GM21423 (cell line): ENCODE measurements around the gene KAT6B.
"Not testable (repeated sequence)": the region's sequence is repeated elsewhere in the genome, so short reads cannot be mapped to it uniquely, and the experiment has no call there.

Experiments used
- ATAC-seq: cut with Tn5 transposase; IDR thresholded peaks from one replicate; pipeline ENCODE4 v1.9.1; 2021; ENCODE audit warnings: mild to moderate bottlenecking, moderate library complexity; ENCODE audit not compliant: unreplicated experiment

Gene KAT6B

GRCh38 chr10:75030371-75030770 is 204.0 kb downstream of the KAT6B start:
- no peak for ATAC-seq

GRCh38 chr10:75032119-75032518 is 205.7 kb downstream of the KAT6B start:
- no peak for ATAC-seq

GRCh38 chr10:75032813-75033212 is 206.4 kb downstream of the KAT6B start:
- ATAC-seq, result no peak

- no peak for ATAC-seq
These were observed 207.2 kb downstream of the KAT6B start for GRCh38 chr10:75033399-75034130.

GRCh38 chr10:75034131-75034512 is 207.7 kb downstream of the KAT6B start:
- ATAC-seq, result no peak

- ATAC-seq, result no peak
These were observed 208.4 kb downstream of the KAT6B start for GRCh38 chr10:75034714-75035258.

GRCh38 chr10:75035975-75036708 is 209.7 kb downstream of the KAT6B start:
- ATAC-seq, result no peak

GRCh38 chr10:75037171-75038153 is 211.1 kb downstream of the KAT6B start:
- ATAC-seq, result no peak

- ATAC-seq, result no peak
These were observed 211.9 kb downstream of the KAT6B start for GRCh38 chr10:75038335-75038734.

GRCh38 chr10:75040576-75040975 is 214.2 kb downstream of the KAT6B start:
- ATAC-seq, result no peak

- ATAC-seq, result no peak
These were observed 216.0 kb downstream of the KAT6B start for GRCh38 chr10:75042292-75042974.

GRCh38 chr10:75043256-75044131 is 217.1 kb downstream of the KAT6B start:
- no peak for ATAC-seq

- ATAC-seq, result no peak
These were observed 222.3 kb downstream of the KAT6B start for GRCh38 chr10:75048669-75049098.

GRCh38 chr10:75049316-75050148 is 223.1 kb downstream of the KAT6B start:
- no peak for ATAC-seq

- ATAC-seq, result no peak
These were observed 223.9 kb downstream of the KAT6B start for GRCh38 chr10:75050149-75050919.

GRCh38 chr10:75051308-75051707 is 224.9 kb downstream of the KAT6B start:
- ATAC-seq, result no peak

- ATAC-seq, result not testable (repeated sequence)
These were observed 229.6 kb downstream of the KAT6B start for GRCh38 chr10:75055896-75056406.
